NCI-H1417 treated with DMSO at 0.1 percent for 48 hours (cell line): Measurements from ENCODE around the gene ALCAM.
"Not testable (repeated sequence)": the region's sequence is repeated elsewhere in the genome, so short reads cannot be mapped to it uniquely, and the experiment has no call there.

Source experiments
- DNase-seq: peaks from one replicate; lab custom pipeline; 2025; lab: John Stamatoyannopoulos, UW

The ALCAM gene

DNA sequence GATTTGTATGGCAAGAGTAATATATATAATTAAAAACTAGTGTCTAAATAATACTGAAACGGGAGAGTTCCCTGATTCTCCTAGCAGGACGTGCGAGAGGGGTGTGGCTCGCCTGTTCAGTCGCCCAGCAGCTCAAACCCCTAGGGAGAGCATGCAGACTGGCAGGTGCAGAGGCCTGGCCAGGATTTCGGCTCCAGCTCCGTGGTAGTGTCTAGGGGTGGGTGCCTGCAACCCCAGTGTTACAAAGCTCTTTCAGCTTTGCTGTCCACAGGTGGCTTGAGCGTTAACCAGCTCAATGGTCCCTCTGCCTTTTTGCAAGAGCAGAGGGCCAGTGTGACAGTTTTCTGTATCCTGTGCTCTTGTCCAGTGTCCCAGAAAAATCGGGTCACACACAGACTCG, 226.6 kb downstream of the ALCAM start:
- DNase-seq = no peak

DNA sequence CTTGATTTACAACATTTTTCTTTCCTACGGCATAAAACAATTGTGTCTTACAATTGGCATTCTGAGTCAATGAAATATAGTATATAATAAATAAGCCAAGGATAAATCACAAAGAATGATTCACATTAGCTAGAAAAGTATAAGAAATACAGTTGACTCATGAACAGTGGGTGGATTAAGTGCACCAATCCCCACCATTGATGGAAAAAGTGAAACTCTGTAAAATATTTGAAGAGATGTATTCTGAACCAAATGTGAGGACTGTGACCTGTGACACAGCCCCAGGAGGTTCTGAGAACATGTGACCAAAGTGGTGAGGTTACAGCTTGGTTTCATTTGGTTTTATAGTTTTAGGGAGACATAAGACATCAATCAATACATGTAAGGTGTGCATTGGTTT, 227.5 kb downstream of the ALCAM start:
- DNase-seq = no peak

DNA sequence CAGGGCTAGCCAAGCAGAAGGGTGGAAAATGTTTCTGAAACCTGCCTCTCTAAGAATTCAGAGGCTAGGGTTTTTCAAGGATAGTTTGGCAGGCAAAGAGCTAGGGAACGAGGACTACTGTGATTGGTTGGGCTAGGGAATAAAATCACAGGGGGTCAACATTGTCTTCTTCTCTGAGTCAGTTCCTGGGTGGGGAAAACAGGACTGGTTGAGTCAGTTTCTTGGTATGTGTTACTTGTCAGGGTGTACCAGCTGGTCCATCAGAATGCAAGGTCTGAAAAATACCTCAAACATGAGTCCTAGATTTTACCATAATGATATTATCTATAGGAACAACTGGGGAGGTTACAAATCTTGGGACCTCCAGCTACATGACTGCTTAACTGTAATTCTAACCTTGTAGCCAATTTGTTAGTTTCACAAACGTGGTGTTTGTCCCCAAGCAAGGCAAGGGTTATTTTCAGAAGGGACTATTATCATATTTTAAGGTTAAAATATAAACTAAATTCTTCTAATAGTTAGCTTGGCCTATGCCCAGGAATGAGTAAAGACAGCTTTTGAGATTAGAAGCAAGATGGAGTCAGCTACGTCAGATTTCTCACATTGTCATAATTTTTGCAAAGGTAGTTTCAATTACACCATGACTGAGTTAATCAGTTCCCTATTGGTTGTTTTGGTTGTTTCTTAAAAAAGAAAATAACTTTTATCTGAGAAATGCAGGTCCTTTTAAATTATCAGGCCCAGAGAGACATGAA, 231.5 kb downstream of the ALCAM start:
- no peak for DNase-seq

DNA sequence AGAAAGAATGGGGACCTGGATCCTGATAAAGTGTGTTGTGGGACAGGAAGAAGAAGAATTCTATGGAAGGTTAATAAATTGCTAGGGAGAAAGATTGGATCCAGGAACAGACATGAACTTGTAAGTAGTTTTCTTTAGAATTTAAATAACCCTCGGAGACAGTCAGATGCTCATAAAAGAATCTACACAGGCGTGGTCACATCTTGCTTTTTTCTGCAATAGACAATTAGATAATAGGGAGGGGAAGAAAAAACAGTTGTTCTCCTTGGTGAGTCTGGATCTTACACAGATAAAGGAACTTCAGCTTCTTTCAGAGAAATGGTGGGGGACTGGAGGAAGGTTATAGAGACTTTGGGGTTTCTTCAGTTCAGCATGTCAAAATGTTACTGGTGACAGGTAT, 232.6 kb downstream of the ALCAM start:
- DNase-seq = no peak

DNA sequence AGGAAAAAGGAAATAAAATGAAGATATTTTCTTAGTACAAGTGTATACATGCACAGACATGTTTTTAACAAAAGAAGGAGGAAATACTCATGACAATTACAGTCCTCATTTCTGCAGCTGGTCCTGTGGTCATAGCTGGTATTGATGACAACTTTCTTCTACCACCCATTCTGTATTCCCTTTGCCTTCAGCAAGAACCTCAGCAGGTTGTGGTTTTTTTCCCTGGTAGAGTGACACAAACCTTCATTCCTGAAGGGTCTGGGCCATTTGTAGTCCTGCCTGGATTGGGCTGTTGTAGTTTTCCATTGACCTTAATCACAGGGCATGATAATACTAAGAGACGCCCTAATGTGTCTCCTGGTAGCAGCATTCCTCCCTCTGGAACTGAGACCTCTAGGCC, 235.0 kb downstream of the ALCAM start:
- DNase-seq = not testable (repeated sequence)

DNA sequence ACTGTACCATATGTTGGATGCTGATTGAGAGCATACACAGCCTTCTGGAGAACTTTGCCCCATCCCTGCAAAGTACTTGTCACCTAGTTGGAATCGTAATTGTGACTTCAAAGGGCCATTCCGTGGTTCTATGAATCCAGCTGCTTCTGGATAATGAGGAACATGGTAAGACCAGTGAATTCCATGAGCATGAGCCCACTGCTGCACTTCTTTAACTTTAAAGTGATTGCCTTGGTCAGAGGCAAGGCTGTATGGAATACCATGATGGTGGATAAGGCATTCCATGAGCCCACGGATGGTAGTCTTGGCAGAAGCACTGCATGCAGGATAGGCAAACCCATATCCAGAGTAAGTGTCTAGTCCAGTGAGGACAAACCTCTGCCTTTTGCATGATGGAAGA, 235.6 kb downstream of the ALCAM start:
- DNase-seq = not testable (repeated sequence)

DNA sequence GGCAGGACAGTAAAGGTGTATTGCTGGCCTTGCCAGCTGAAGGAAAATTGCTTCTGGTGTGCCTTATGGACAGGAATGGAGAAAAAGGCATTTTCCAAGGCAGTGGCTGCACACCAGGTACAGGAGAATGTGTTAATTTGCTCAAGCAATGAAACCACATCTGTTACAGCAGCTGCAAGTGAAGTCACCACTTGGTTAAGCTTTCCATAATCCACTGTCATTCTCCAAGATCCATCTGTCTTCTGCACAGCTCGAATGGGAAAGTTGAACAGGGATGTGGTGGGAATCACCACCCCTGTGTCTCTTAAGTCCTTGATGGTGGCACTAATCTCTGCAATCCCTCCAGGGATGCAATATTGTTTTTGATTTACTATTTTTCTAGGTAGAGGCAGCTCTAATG, 236.8 kb downstream of the ALCAM start:
- DNase-seq = not testable (repeated sequence)

DNA sequence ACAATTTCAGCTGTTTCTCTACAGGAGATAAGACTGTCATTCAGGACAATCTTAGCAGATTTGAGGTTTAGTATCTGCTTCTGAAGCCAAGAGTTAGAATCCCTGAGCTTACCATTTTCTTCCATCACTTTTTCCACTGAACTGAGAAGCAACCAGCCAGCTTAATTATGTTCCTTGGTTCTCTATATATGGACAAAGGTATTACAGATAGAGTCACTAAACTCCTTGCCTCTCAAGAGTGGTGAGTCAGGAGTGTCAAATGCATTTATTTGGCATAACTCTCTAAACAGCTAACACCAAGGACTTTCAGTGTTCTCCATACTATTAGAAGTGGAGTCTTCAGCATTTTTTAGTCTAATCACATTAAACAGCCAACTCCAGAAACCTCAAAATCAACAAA, 239.3 kb downstream of the ALCAM start:
- DNase-seq = no peak

DNA sequence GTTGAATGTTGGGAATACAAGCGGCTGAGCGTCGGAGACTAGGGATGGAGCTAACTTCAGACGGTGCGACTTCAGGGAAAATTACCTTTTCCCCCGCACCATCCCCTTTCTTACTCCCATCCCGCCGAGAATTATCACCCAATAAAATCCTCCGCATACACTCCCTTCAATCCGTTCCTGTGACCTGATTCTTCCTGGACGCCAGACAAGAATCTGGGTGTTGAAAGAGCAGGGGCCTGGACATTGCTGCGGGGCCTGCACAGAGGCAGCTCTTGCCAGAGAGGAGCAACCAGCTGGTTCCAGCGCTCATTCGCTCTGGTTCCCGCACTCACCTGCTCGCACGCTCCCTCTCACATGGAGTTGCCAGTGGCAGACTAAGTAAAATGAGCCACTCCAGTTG, 241.9 kb downstream of the ALCAM start:
- DNase-seq = no peak

DNA sequence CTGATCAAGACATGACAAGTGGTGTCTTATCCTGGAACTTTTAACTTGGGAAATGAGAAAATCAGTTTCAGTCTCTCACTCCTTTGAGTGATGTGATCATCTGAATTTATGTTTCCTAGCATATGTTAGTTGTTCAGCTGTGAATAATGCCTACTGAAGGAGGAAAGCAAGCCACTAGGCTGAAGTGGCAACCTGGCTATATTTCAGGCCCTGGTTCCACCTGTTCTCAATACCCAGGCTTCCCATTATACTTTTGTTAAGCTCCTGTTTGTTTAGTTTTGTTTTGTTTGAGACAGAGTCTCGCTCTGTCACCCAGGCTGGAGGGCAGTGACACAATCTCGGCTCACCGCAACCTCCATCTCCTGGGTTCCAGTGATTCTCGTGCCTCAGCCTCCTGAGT, 243.8 kb downstream of the ALCAM start:
- DNase-seq = no peak

DNA sequence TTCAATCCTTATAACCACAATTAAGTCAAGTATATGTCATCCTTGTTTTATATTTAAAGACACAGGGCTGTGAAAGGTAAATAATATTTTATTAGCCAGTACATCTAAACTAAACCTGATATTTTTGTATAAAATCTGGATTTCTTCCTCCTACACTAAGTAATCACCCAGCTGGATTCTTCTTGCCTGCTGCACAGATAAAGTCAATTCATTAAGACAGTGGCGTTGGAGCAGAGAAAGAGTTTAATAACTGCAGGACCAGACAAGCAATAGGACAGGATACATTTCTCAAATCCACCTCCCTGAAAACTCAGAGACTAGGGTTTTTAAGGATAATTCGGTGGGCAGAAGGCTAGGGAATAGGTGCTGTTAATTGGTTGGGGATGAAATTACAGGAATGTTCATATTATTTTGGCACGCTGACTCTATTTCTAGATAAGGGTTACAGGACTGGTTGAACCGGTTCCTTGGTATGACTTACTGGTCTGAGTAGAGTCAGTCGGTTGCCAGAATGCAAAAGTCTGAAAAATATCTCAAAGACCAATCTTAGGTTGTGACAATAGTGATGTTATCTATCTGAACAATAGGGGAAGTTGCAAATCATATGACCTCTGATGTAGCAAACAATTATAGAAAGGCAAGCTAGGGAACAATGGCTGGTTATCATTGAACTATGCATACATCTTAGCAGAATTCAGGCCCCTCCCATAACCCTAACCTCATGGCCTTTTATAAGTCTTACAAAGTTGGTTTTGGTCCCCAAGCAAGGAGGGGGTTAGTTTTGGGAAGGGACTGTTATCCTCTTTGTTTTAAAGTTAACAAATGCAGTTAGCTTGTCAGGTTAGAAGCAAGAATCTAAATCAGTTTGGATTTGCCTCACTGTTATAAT, 244.8 kb downstream of the ALCAM start:
- no peak for DNase-seq

DNA sequence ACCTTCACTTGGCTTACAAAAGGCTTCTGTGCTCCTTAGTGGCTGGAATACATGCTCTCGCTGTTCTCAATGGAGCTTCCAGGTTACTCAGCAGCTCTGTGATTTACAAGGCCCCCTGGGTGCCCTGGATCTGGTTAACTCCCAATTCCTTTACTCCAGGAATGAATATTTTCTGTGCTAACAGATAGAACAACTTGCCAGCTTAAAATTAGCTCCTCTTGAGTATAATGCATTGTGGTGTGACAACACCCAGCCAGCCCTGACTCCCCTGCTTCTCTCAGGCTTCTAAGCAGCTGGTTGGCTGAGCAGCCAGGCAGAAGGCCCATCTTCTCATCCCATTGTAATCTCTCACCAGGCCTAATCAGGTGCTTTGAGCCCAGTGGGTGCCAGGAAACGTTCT, 246.4 kb downstream of the ALCAM start:
- DNase-seq = no peak

DNA sequence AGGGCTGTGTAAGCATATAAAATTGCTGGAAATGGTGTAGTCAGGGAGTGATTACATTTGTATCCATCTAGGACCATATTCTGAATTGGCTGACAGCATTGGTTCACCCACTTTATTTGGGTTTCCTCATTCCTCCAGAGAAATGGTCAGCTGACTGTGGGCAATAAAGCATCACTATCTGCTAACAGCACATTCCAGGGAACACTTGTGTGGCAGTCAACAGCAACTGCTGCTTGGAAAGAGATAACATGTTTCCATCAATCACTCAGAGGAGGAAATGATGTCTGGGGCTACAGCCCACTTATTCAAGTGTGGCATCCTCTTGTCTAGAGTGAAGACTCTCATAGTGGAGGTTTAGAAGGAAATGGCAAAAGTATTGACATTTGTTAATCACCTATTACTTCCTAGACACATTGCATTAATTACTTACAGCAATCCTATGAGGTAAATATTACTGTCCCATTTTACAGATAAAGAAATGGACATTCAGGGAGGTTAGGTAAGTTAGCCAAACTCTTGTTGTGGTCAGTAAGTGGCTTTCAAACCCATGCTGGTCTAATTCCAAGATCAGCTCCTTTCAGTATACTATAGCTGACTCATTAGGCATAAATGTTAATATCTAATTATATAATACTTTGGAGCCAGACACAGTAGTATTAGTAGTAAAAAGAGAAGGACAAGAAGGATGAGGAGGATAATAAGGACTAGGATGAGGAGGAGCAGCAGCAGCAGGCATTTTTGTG, 247.8 kb downstream of the ALCAM start:
- DNase-seq = no peak

DNA sequence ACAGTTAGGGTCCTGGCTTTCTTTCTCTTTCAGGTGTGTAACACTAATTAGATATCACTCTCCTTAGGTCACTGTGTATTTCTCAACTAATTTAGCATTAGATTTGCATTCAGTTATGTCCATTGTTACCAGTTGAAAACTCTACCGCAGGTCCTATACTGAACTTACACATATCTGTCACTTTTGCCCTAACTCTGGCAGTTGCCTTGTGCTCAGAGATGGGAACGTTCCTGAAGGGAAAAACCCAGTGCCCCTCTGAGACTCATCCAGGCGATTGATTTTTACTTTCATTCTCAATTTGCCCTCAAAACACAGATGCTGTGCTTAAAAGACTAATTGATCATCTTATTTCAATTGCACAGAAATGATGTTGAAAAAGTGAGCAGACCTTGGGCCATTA, 249.1 kb downstream of the ALCAM start:
- no peak for DNase-seq

DNA sequence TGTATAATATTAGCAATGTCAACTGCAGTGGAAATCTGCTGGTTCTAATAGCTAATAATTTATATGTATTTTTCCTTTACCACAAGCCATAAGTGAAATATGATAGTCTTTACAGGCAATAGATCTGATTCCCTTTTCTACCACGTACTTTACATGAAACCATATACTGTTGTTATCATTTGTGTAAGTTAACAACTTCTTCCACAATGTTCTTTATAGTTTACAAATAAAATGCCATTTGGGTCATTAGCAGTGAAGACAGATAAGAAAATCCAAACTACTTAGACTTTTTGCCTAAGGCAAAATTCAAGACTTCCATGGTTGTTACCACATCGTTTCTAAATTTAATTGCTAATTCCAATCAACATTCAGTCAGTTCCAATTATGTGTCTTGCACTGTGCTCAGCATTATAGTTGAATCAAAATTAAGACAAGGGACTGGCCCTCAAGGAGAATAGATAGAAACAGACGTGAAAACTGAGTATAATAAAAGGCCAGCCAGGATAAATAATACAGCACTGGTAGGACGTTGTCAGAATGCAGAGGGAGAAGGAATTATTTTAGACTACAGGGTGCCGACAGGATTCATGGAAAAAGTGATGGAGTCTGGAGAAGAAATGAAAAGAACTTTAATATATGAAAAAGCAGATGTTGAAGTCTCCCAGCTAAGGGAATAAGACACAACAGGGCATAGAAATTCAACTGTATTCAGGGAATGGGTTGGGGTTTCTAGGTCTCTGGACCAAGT, 249.8 kb downstream of the ALCAM start:
- DNase-seq = no peak

DNA sequence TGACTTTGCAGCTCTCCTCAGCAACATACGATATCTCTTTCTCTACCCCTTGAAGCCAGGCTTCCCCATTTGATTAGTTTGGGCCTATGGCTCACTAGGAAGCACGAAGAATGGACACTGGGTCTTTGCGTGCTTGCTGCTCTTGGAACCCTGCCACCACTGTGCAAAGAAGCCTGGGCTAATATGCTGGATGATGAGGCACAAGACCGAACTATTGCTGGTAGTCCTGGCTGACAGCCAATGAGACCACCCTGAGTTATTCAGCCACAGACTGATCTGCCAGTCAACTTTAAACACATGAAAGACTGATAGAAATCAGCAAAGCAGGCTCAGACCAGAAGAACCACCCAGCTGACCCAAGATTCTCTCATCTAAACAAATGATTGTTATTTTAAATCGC, 251.8 kb downstream of the ALCAM start:
- no peak for DNase-seq

DNA sequence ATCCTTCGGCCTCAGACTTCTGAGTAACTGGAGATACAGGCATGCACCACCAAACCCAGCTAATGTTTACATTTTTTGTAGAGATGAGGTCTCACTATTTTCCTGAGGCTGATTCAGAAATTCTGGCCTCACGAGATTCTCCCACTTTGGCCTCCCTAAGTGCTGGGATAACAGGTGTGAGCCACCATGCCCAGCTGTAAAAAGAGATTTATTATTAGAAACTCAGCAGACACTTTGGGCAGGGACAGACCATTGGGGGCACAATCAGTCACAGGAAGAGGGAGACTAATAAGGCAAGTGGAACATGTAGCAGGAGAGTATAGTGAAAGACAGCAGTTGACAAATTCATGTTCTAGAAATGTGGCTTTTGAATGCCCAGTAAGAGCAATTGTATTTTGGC, 252.9 kb downstream of the ALCAM start:
- no peak for DNase-seq

DNA sequence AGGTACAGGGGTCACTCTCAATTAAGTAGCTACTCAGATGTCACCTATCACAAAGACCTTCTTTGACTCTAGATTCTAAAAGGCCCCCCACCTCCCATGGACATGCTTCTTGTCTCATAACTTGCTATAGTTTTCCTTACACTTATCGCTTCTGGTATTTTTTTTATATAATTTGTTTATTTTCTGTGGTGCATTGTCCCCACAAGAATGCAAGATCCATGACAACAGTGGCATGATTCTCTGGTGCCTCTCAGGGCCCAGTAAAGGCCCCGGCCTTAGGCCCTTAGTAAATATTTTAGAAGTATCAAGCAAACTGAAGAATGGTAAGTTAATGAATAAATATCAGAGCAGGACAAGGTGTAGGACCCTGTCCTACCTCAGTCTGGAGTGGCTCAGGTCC, 253.5 kb downstream of the ALCAM start:
- no peak for DNase-seq

DNA sequence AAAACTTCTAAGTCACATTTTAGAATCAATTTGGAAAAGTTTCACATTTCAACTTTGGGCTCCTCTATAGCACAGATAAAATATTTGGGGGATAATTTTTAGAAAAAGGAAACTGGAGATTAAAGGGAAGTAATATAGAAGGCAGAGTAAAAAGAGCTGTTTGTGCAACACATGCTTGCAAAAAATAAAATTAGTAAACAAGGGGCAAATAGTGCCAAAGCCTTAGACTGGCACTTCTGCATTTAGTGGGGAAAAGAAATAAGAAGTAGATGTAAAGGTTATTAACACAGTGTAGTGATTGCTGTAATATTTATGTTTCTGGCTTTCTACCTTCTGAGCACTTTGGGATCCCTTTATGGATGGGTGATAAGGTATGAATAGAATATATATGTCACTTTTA, 255.5 kb downstream of the ALCAM start:
- no peak for DNase-seq
